NCI-H2081 (cell line): ENCODE data around the gene KLHL41.
"Not testable (repeated sequence)": the region's sequence is repeated elsewhere in the genome, so short reads cannot be mapped to it uniquely, and the experiment has no call there.

Experiments
- DNase-seq, 2 experiments: peaks; one replicate each; lab custom pipeline; 2025; lab: John Stamatoyannopoulos, UW

KLHL41 gene

DNA sequence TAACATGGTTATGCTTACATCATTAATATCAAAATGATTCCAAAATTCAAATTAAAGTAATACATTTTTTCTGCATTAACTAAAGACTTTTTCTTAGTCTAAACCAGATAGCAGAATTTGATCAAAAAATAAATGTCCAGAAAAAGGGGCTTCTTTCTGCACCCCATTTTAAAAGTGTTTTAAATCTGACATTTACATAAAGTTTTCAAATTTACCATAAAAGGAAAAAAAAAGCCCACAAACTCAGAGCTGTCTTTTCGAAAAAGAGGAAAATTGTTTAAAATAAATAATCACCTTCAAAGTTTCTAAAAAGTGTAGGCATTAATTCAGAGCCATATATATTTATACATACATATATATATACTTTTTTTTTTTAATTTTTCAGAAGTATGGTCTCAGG, 62.7 kb downstream of the KLHL41 start:
- DNase-seq, result no peak

DNA sequence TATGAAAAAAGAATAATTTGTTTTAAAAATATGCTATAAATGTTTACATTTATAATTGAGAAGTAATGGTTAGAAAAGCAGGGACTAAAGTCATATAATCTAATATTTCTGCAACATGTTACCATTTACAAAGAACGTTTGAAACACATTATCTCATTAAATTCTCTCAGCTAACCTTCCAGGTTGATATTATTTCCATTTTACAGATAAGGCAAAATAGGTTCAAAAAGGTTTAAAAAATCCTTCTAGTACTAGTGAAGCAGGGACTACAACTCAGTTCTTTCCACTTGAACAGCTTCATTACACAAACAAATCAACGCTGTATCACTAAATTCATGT, 63.3 kb downstream of the KLHL41 start:
- DNase-seq, result no peak

DNA sequence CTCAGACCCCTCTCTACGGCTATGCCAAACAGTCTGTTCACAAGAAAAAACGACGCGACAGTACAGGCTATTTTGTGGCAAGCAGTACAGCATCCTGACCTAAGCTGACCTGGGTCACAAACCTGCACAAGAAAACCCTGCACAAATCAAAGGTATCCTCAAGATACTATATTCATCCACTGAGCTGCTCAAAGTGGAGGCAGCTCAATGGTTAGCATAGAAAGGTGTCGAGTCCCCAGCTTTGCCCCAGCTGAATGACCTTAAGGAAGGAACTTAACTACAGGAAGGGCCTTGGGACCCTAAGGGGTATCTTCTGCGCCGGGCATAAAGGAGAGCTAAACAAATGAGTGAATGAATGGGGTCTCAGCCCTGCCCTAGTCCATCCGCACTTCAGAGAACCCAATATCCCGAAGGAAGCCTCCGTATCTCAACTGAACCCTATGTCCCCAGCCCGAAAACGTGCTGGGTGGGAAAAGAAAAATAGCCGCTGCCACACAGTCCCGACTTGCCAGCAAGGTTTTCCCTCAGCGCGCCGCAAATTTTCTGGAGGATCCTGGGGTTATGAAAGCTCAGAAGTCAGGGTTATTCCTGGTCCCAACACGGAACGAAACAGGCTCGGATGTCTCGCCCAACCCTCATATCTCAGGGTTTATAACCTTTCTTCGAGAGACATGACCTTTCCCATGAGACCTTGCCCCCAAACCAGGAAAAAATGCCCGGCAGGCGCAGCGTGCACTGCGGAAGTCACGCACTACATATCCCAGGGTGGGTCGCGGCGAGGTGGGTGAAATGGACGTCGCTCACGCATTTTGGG, 63.9 kb downstream of the KLHL41 start, which contains the start of gene FASTKD1:
Gene FASTKD1 (minus strand): TSS at position 706 of the 814 bp plus-strand sequence. CDS start 1,836 bp downstream, outside the sequence.
- DNase-seq, result peak; percentile 88 to 95

DNA sequence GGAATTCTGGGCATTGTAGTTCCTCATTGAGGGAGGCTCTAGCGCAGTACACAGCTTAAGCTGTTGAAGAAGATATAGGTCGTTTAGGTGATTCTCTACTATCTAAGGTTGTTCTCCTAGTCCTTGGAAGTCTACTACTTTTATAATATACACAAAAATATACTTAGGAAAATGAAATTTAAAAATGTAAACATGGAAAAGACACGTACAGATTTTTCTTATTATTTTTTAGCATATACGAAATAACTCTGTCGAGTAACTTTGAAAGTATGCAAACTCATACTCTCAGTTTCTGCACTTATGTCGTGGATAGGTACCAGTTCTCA, 64.4 kb downstream of the KLHL41 start:
- DNase-seq, result no peak

DNA sequence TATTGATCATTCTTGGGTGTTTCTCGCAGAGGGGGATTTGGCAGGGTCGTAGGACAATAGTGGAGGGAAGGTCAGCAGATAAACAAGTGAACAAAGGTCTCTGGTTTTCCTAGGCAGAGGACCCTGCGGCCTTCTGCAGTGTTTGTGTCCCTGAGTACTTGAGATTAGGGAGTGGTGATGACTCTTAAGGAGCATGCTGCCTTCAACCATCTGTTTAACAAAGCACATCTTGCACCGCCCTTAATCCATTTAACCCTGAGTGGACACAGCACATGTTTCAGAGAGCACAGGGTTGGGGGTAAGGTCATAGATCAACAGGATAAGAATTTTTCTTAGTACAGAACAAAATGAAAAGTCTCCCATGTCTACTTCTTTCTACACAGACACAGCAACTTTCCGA, 65.0 kb downstream of the KLHL41 start:
- not testable (repeated sequence) for DNase-seq

GRCh38 chr2:169575264-169575663, 65.8 kb downstream of the KLHL41 start:
- not testable (repeated sequence) for DNase-seq
